ENCODE results near the gene IDUA. TPM values are rescaled to one million over a fixed set of nuclear protein-coding genes. Genes with fewer than 3 reads are reported as not detected.

The IDUA gene
- total RNA-seq, 1 donor from 2014 or later: 37.2 TPM

GRCh38 chr4:1047106-1047975 lies 60.5 kb downstream of the IDUA start:
- Mint-ChIP-seq H3K4me1 (ENCODE audit: unreplicated experiment) (peaks cover 9% of the 10 kb centered on the region), H3K27me3 (peaks cover 26% of the 10 kb centered on the region), H3K4me3 (no peak overlapping the region), H3K27ac (no peak overlapping the region), H3K36me3 (no peaks in the 10 kb centered on the region), H3K9me3 (no peaks in the 10 kb centered on the region)
- DNase-seq (ENCODE audit: extremely low spot score, unreplicated experiment): no peak
- TF ChIP-seq, protein P1, sequence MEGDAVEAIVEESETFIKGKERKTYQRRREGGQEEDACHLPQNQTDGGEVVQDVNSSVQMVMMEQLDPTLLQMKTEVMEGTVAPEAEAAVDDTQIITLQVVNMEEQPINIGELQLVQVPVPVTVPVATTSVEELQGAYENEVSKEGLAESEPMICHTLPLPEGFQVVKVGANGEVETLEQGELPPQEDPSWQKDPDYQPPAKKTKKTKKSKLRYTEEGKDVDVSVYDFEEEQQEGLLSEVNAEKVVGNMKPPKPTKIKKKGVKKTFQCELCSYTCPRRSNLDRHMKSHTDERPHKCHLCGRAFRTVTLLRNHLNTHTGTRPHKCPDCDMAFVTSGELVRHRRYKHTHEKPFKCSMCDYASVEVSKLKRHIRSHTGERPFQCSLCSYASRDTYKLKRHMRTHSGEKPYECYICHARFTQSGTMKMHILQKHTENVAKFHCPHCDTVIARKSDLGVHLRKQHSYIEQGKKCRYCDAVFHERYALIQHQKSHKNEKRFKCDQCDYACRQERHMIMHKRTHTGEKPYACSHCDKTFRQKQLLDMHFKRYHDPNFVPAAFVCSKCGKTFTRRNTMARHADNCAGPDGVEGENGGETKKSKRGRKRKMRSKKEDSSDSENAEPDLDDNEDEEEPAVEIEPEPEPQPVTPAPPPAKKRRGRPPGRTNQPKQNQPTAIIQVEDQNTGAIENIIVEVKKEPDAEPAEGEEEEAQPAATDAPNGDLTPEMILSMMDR (conservative IDR thresholded peaks at IDR 0.05): no peak

DNA sequence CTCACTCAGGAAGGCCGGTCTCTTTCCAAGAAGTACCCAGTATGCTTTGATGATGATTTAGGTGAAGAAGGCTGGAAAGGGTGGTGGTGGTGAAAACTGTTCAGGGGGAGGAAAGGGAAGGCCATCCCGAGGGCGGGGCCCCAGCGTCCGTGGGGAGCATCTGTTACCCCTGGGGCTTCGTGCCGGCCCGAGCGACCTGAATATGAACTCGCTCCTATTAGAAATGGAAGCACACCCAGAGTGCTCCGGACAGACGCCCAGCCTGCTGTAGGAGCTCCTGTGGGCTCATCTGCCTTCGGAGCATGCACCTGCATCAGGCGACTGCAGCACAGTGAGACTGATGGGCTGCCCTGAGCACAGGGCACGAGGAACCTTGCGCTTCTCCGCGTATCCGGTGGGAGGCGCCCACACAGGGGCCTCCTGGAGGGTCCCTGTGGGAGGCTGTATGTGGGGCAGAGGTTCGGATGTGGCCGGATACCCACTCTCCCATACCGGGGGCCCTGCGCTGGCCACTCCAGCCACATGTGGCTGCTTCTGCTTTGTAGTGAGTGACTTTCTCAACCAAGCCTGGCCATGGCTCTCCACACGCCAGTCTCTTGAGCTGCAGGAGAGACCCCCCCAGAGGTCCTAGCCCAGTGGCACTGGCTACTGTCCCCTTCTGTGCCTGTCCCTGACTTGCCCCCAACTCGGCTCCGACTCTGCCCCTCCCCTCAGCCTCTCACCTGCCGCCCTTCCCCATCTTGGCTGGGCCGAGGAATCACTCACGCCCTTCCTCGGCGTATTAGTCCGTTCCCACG lies 61.3 kb downstream of the IDUA start:
- Mint-ChIP-seq H3K36me3 (no peaks in the 10 kb centered on the region), H3K4me3 (no peak overlapping the region), H3K9me3 (no peaks in the 10 kb centered on the region), H3K27ac (no peak overlapping the region), H3K27me3 (peaks cover 33% of the 10 kb centered on the region), H3K4me1 (ENCODE audit: unreplicated experiment) (peaks cover 8% of the 10 kb centered on the region)
- DNase-seq (ENCODE audit: extremely low spot score, unreplicated experiment): no peak
- TF ChIP-seq, protein P1 (conservative IDR thresholded peaks at IDR 0.05): no peak

DNA sequence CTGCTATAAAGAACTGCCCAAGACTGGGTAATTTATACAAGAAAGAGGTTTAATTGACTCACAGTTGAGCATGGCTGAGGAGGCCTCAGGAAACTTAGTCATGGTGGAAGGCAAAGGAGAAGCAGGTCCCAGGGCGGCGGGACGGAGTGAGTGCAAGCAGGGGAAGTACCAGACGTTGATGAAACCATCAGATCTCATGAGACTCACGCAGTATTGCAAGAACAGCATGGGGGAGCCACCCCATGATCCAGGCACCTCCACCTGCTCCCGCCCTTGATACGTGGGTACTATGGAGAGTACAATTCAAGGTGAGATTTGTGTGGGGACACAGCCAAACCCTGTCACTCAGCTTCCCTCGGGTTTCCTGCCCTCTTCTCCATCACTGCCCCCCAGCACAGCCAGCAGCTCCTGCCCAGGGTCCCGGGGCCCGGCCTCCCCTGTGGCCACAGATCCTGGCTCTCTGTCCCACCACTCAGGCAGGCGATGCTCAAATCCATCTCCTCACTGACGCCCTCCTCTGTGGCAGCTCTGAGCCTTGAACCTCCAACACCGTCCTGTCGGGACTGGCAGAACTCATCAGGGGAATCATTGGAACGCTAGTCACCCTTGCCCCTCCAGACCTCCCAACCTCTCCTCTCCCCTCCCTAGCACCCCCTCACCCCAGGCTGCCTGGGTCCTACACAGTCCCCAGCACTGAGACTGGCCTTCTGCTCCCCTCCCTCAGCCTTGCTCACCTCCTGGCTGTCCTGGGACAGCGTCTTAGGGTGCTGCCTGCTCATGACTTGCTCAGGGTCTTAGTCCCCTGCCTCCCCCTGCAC lies 62.1 kb downstream of the IDUA start:
- Mint-ChIP-seq H3K4me3 (no peak overlapping the region), H3K27me3 (peaks cover 34% of the 10 kb centered on the region)

DNA sequence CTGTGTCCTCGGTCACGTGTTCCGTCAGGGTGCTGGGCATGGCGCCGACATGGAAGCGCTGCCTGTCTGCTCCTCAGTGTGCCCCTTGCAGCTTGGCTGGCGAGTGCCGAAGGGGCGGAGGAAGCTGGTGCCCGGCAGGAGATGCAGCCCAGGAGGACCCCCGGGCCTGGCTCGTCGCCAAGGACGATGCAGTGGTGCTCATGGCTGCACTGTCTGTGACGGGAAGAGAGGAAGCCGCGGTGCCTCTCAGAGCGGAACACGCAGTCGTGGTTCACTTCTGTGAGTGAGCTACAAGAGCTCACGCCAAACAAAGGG lies 62.7 kb downstream of the IDUA start:
- Mint-ChIP-seq H3K9me3 (no peaks in the 10 kb centered on the region), H3K27me3 (peaks cover 34% of the 10 kb centered on the region), H3K27ac (no peak overlapping the region), H3K4me3 (no peak overlapping the region), H3K4me1 (ENCODE audit: unreplicated experiment) (peaks cover 8% of the 10 kb centered on the region), H3K36me3 (no peaks in the 10 kb centered on the region)
- TF ChIP-seq, protein P1 (conservative IDR thresholded peaks at IDR 0.05): no peak
- DNase-seq (ENCODE audit: extremely low spot score, unreplicated experiment): no peak

More for the DNA sequence above, 62.1 kb downstream of the IDUA start:
- no peak overlapping the region for H3K27ac Mint-ChIP-seq
- TF ChIP-seq, protein P1 (conservative IDR thresholded peaks at IDR 0.05): no peak
- peaks cover 8% of the 10 kb centered on the region for H3K4me1 Mint-ChIP-seq (ENCODE audit: unreplicated experiment)
- no peaks in the 10 kb centered on the region for H3K36me3 Mint-ChIP-seq
- H3K9me3 Mint-ChIP-seq: no peaks in the 10 kb centered on the region
- DNase-seq (ENCODE audit: extremely low spot score, unreplicated experiment): no peak

DNA sequence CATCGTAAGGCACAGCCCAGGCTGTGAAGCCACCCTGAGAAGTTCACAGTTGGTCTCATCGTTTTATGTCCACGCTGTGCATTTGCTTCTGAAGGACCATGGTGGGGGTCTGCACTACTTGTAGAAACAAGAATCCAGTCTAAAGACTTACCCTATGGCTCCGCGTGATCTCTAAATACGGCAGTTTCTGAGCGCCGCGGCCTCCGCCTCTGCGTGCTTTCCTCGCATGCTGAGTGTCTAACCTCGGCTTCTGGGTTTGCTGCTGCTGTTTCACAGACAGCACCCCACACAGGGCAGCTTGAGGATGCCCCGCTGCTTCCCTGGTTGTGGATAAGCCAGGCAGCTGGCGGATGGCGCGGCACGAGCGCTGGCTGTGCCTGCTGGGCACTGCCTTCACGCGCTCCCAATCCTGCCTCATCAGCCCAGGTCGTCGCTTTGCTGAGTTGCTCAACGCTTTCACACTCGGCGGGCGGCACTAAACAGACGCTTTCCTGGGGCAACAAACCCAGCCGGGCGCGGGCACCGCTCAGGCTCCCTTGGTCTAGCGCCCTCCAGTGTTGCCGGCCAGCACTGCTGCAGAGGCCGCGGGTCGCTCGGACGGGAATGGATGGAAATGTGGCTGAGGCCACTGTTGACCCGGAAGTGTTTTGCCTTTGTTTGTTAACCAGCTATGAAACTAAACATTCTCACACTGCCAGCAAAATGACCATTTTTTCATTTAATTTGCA lies 63.8 kb downstream of the IDUA start:
- Mint-ChIP-seq H3K9me3 (no peaks in the 10 kb centered on the region), H3K27ac (no peak overlapping the region), H3K4me1 (ENCODE audit: unreplicated experiment) (peaks cover 8% of the 10 kb centered on the region), H3K4me3 (no peak overlapping the region), H3K36me3 (no peaks in the 10 kb centered on the region), H3K27me3 (peaks cover 38% of the 10 kb centered on the region)
- TF ChIP-seq, protein P1 (conservative IDR thresholded peaks at IDR 0.05): peak; percentile 62
- DNase-seq (ENCODE audit: extremely low spot score, unreplicated experiment): no peak
